Vagina (tissue), 2 donors: Measurements from ENCODE around the gene COQ2.

Experiments used
- POLR2A ChIP-seq, 2 donors: fragments of 450-650 bp; IDR thresholded peaks; one replicate each; pipeline ENCODE4 v1.6.1; 2017; ENCODE audit warnings: antibody characterized with exemption in 2 of 2, mild to moderate bottlenecking in 2 of 2, moderate library complexity in 2 of 2
- TF ChIP-seq, protein P1 (sequence below), 3 experiments: fragments of 450-650 bp in 2 of 3; fragments of 200-600 bp in 1 of 3; sonication (generic) in 1 of 3; IDR thresholded peaks; one replicate each; pipeline ENCODE4 v1.5.1; 2017 to 2019; ENCODE audit warnings: antibody characterized with exemption in 3 of 3, mild to moderate bottlenecking in 2 of 3, moderate library complexity in 2 of 3

GRCh38 chr4:83297548-83298260 lies 13.1 kb upstream of the COQ2 start:
- TF ChIP-seq, protein P1, sequence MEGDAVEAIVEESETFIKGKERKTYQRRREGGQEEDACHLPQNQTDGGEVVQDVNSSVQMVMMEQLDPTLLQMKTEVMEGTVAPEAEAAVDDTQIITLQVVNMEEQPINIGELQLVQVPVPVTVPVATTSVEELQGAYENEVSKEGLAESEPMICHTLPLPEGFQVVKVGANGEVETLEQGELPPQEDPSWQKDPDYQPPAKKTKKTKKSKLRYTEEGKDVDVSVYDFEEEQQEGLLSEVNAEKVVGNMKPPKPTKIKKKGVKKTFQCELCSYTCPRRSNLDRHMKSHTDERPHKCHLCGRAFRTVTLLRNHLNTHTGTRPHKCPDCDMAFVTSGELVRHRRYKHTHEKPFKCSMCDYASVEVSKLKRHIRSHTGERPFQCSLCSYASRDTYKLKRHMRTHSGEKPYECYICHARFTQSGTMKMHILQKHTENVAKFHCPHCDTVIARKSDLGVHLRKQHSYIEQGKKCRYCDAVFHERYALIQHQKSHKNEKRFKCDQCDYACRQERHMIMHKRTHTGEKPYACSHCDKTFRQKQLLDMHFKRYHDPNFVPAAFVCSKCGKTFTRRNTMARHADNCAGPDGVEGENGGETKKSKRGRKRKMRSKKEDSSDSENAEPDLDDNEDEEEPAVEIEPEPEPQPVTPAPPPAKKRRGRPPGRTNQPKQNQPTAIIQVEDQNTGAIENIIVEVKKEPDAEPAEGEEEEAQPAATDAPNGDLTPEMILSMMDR (IDR thresholded peaks at IDR 0.05) = no peak
- no peak for TF ChIP-seq POLR2A (IDR thresholded peaks at IDR 0.05)
